D341Med (cell line): ENCODE data around the gene UROC1.

Source experiments
- DNase-seq: peaks from one replicate; pipeline ENCODE4 v3.0.0; 2012; ENCODE audit warnings: low spot score

The UROC1 gene

GRCh38 chr3:126478581-126479310 lies 38.8 kb downstream of the UROC1 start:
- DNase-seq: no peak

- no peak for DNase-seq
Observed at GRCh38 chr3:126477061-126477380, 40.6 kb downstream of the UROC1 start.

- DNase-seq: peak; percentile 60
Observed at GRCh38 chr3:126476166-126477060, 41.2 kb downstream of the UROC1 start.

GRCh38 chr3:126475413-126476114 lies 42.0 kb downstream of the UROC1 start, which contains the start of gene ZXDC:
TSS of gene ZXDC (minus strand) at chr3:126475891. CDS start at chr3:126475865, 26 bp downstream.
- DNase-seq: peak; percentile 100

- peak; percentile 60 for DNase-seq
Observed at GRCh38 chr3:126474498-126475412, 42.8 kb downstream of the UROC1 start.

- DNase-seq: no peak
Observed at GRCh38 chr3:126473292-126474168, 44.0 kb downstream of the UROC1 start.

- DNase-seq: no peak
Observed at GRCh38 chr3:126472277-126473006, 45.1 kb downstream of the UROC1 start.

- no peak for DNase-seq
Observed at GRCh38 chr3:126469479-126469878, 48.1 kb downstream of the UROC1 start.

GRCh38 chr3:126468028-126468891 lies 49.3 kb downstream of the UROC1 start:
- no peak for DNase-seq

GRCh38 chr3:126467611-126467955 lies 50.0 kb downstream of the UROC1 start:
- DNase-seq: no peak

- DNase-seq: no peak
Observed at GRCh38 chr3:126466886-126467610, 50.5 kb downstream of the UROC1 start.

- DNase-seq: peak; percentile 72
Observed at GRCh38 chr3:126465928-126466544, 51.5 kb downstream of the UROC1 start.

- no peak for DNase-seq
Observed at GRCh38 chr3:126464997-126465396, 52.6 kb downstream of the UROC1 start.

- no peak for DNase-seq
Observed at GRCh38 chr3:126464494-126464893, 53.1 kb downstream of the UROC1 start.

- no peak for DNase-seq
Observed at GRCh38 chr3:126464093-126464492, 53.5 kb downstream of the UROC1 start.

GRCh38 chr3:126463521-126463920 lies 54.1 kb downstream of the UROC1 start:
- DNase-seq: no peak

GRCh38 chr3:126461450-126462070 lies 56.0 kb downstream of the UROC1 start:
- no peak for DNase-seq
